PFSK-1 (cell line): Measurements from ENCODE around the gene HPD.

Source experiments
- FOXP2 ChIP-seq: optimal IDR thresholded peaks from 2 replicates; pipeline ENCODE3; 2011; ENCODE audit warnings: borderline replicate concordance, control low read depth, inconsistent platforms; ENCODE audit not compliant: insufficient read depth; ENCODE audit errors: extremely low read length, extremely low read depth
- POLR2AphosphoS5 ChIP-seq: IDR thresholded peaks from 2 replicates; pipeline ENCODE4 v1.6.1; 2012; ENCODE audit warnings: low read depth, mild to moderate bottlenecking, control low read depth, low read length, moderate library complexity
- REST ChIP-seq, 2 experiments: IDR thresholded peaks; 2 replicates each; pipeline versions ENCODE4 v1.6.1 to v1.8.0; 2011 to 2012; ENCODE audit warnings: low read depth in 2 of 2, low read length in 2 of 2, control low read depth in 1 of 2, inconsistent platforms in 1 of 2, mild to moderate bottlenecking in 1 of 2, moderate library complexity in 1 of 2; ENCODE audit not compliant: insufficient read depth in 1 of 2
- SIN3A ChIP-seq: IDR thresholded peaks from 2 replicates; pipeline ENCODE4 v1.6.1; 2012; ENCODE audit warnings: mild to moderate bottlenecking, low read length, moderate library complexity, borderline replicate concordance; ENCODE audit not compliant: insufficient read depth
- TAF1 ChIP-seq: IDR thresholded peaks from 2 replicates; pipeline ENCODE4 v1.6.1; 2012; ENCODE audit warnings: low read length, control low read depth, borderline replicate concordance; ENCODE audit not compliant: insufficient read depth

The HPD gene

GRCh38 chr12:121792607-121793439, 65.8 kb downstream of the HPD start:
- no peak for TF ChIP-seq FOXP2
- TF ChIP-seq TAF1 = no peak
- no peak for TF ChIP-seq REST (IDR thresholded peaks at IDR 0.05; ENCODE audit: insufficient read depth in 1 of 2, low read depth in 2 of 2, low read length in 2 of 2)
- no peak for TF ChIP-seq POLR2AphosphoS5

- no peak for TF ChIP-seq SIN3A
- no peak for TF ChIP-seq FOXP2
- TF ChIP-seq TAF1 = no peak
- TF ChIP-seq REST (IDR thresholded peaks at IDR 0.05; ENCODE audit: insufficient read depth in 1 of 2, low read depth in 2 of 2, low read length in 2 of 2) = no peak
- no peak for TF ChIP-seq POLR2AphosphoS5
Observed at GRCh38 chr12:121791671-121792551, 66.7 kb downstream of the HPD start.

- TF ChIP-seq POLR2AphosphoS5 (no peak), FOXP2 (no peak), TAF1 (no peak), SIN3A (no peak), REST (IDR thresholded peaks at IDR 0.05; ENCODE audit: insufficient read depth in 1 of 2, low read depth in 2 of 2, low read length in 2 of 2) (no peak)
Observed at GRCh38 chr12:121789800-121790728, 68.6 kb downstream of the HPD start.
